Astrocyte of the cerebellum (primary cell): ENCODE measurements around the gene MYO7B.

Source experiments
- DNase-seq: peaks from one replicate; pipeline ENCODE4 v3.0.0-alpha.2; 2011; ENCODE audit warnings: low read depth
- H3K4me3 ChIP-seq: 2 replicates; pipeline ENCODE4 v1.5.1; 2011; ENCODE audit warnings: mild to moderate bottlenecking, low read depth, low read length, moderate library complexity
- in situ Hi-C: cut with HindIII; loops from 2 replicates; pipeline ENCODE4 v1.10.0; 2017; ENCODE audit warnings: low sequenced_read_pairs
- TF ChIP-seq, protein P1 (sequence below): IDR thresholded peaks from 2 replicates; pipeline ENCODE4 v1.5.1; 2012; ENCODE audit warnings: low read length, low read depth, moderate library complexity, mild to moderate bottlenecking; ENCODE audit errors: missing control alignments

The MYO7B gene

DNA sequence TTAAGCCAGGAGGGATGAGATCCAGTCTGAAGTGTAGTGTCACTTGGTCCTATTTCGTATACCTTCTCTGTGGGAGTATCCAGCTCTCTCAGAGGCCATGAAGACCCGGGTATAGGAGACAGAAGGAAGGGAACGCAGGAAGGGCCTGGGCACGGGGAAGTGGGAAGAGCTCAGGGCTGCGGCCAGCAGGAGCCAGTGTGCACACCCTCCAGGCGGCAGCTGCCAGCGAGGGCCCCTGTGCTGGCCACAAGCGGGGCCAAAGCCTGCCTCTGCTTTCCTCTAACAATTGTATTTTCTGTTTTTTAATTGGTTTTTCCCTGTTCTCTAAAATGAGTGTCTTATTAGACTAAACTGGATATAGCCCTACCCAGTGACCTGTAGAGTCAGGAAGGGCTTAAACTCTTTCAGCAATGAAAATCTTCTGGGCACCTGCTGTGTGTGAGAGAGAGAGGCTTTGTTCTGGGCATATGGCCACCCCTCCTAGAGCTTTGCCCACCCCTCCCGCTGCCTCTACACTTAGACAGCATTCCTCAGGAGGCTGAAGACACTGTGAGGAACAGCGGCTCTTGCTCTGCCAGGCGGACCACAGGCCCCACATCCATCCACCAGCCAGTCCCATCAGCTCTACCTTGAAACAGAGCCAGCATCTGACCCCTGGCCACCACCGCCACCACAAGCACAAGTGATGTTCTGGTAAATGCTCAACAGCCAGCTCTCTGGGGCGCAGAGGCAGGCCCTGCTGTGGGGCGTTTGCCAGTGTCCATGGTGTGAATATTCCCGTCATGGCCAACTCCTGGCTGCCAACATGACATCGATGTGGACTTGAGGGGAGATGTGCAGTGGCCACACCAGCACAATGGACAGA lies 120.0 kb downstream of the MYO7B start:
- no peak overlapping the region for H3K4me3 ChIP-seq
- in situ Hi-C loops, result no loop called here
- no peak for DNase-seq
- TF ChIP-seq, protein P1, sequence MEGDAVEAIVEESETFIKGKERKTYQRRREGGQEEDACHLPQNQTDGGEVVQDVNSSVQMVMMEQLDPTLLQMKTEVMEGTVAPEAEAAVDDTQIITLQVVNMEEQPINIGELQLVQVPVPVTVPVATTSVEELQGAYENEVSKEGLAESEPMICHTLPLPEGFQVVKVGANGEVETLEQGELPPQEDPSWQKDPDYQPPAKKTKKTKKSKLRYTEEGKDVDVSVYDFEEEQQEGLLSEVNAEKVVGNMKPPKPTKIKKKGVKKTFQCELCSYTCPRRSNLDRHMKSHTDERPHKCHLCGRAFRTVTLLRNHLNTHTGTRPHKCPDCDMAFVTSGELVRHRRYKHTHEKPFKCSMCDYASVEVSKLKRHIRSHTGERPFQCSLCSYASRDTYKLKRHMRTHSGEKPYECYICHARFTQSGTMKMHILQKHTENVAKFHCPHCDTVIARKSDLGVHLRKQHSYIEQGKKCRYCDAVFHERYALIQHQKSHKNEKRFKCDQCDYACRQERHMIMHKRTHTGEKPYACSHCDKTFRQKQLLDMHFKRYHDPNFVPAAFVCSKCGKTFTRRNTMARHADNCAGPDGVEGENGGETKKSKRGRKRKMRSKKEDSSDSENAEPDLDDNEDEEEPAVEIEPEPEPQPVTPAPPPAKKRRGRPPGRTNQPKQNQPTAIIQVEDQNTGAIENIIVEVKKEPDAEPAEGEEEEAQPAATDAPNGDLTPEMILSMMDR, result no peak

DNA sequence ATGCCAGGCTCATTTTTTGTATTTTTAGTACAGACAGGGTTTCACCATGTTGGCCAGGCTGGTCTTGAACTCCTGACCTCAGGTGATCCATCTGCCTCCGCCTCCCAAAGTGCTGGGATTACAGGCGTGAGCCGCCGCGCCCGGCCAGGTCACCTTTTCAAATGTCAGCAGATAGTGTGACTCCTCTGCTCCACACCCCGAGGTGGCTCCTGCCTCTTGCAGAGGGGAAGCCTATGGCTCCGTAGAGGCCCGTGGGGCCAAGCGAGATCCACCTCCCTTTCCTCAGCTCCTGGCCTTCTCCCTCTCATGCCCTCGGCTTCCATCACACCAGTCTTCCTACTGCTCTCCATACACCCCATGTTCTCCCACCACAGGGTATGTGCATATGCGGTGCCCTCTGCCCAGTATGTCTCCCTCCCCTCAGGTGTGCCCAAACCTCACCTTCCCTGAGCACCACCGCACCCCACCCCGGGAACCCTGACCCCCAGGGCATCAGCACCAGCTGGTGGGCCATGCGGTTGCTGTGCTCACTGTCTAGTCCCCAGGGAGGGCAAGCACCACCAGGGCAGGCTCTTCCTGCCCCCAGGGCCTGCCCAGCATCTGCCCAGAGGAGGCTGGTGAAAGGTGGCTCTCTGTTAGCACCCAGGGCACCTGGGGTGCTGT lies 121.2 kb downstream of the MYO7B start:
- in situ Hi-C loops, result no loop called here
- no peak for DNase-seq
- no peak overlapping the region for H3K4me3 ChIP-seq
- TF ChIP-seq, protein P1, result no peak

DNA sequence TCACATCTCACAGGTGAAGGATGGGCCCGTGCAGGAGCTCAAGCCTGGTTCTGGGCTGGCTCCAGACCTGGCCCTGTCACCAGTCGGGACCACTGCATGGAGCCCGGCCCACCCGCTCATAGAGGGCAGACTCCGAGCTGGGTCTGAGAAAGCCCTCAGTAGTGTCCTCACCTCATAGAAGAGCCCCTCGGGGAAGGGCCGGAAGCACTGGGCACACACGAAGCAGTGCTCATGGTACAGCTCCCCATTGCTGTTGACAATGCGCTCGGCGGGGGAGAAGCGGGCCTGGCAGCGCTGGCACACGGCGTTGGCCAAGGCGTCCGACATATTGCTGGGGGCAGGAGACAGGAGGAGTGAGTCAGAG lies 121.7 kb downstream of the MYO7B start:
- no peak for DNase-seq
- TF ChIP-seq, protein P1, result no peak
- H3K4me3 ChIP-seq, result no peak overlapping the region
- in situ Hi-C loops, result no loop called here

DNA sequence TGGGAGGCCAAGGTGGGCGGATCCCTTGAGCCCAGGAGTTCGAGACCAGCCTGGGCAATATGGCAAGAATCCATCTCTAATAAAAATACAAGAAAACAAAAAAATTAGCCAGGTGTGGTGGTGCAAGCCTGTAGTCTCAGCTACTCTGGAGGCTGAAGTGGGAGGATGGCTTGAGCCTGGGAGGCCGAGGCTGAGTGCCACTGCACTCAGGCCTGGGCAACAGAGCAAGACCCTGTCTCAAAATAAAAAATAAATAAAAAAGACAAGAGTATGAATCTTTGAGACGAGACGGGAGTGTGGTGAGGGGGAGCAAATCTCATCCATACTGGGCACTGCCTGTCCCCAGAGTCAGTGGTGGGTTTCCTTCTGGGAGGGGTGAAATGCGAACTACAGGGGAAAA lies 122.7 kb downstream of the MYO7B start:
- in situ Hi-C loops, result no loop called here
- TF ChIP-seq, protein P1, result no peak
- no peak overlapping the region for H3K4me3 ChIP-seq
- no peak for DNase-seq

DNA sequence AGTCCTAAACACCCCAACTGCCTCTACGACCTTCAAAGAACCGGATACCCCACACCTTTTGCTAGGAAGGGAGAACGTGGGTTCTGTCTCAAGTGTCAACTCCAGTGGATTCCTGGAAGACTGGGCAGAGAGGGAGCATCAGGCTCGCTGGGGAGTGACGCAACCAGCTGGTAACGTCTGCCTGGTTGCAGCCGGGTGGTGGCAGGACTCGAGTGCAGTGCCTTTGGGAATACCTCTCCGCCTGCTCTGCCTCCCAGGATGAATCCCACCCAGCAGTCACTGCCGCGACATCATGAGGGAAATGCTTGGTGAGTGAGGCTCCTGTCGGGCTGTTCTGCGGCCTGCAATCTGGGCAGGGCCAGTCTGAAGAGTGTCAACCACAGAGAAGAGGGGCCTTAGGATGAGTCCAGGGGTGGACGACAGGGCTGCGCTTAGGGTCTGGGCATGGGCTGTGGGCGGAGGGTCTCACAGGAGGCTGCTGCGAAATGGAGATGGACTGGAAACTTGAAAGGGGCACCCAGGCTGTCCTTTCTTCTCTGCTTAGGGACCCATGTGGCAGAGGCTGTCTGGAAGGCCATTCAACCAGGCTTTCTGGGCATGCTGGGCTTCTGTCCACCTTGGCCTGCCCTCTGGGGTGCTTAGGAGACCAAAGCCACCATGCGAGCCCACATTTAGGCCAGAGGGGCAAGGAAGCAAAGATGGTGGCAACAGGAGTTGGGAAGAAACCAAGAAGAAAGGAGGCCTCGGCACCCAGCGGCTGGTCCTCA lies 123.3 kb downstream of the MYO7B start:
- H3K4me3 ChIP-seq, result no peak overlapping the region
- no peak for DNase-seq
- TF ChIP-seq, protein P1, result no peak
- in situ Hi-C loops, result no loop called here
